ENCODE results near the gene PPIH. TPM values are rescaled to one million over a fixed set of nuclear protein-coding genes. Genes with fewer than 3 reads are reported as not detected.
A peak's percentile ranks its signal among the peaks of the same experiment; 100 is the strongest.
"Not testable (repeated sequence)": the region's sequence is repeated elsewhere in the genome, so short reads cannot be mapped to it uniquely, and the experiment has no call there.

The PPIH gene
- total and polyA plus RNA-seq, 2 of the 13 experiments (the other 11 are each of a cell fraction or from before 2014, with no cell fraction given), result 29.9 to 72.6 TPM

- TF ChIP-seq ZKSCAN8 (CRISPR knock-in tag; IDR thresholded peaks at IDR 0.05; ENCODE audit: borderline replicate concordance) (no peak), CCDC6 (CRISPR knock-in tag; IDR thresholded peaks at IDR 0.05) (no peak), SAP130 (CRISPR knock-in tag; IDR thresholded peaks at IDR 0.05; ENCODE audit: low read depth) (no peak), MAZ (IDR thresholded peaks at IDR 0.05; ENCODE audit: borderline replicate concordance, low read depth, low read length) (no peak), MAZ (CRISPR knock-in tag; IDR thresholded peaks at IDR 0.05; ENCODE audit: low read depth) (no peak), NFYB (CRISPR knock-in tag; IDR thresholded peaks at IDR 0.05) (no peak), MAF1 (CRISPR knock-in tag; IDR thresholded peaks at IDR 0.05; ENCODE audit: borderline replicate concordance) (no peak), HINFP (CRISPR knock-in tag; IDR thresholded peaks at IDR 0.05; ENCODE audit: low read depth) (no peak), FOXA3 (CRISPR knock-in tag; IDR thresholded peaks at IDR 0.05) (no peak), ZNF549 (CRISPR knock-in tag; IDR thresholded peaks at IDR 0.05) (no peak)
Observed at GRCh38 chr1:42620307-42620706, 37.9 kb upstream of the PPIH start (continued).

- FAIRE-seq; H4K20me1 ChIP-seq (ENCODE audit: insufficient read depth, low read length); in situ Hi-C loops (cut with HindIII; ENCODE audit: extremely low pct_ligation_motif_present, low pct_unique_long_range_greater_than_20kb): not testable (repeated sequence)
Observed at GRCh38 chr1:42621180-42621579, 37.0 kb upstream of the PPIH start.

GRCh38 chr1:42627205-42627604 lies 31.0 kb upstream of the PPIH start:
- H3K79me2 ChIP-seq (ENCODE audit: insufficient read depth, low read length); H3K9ac ChIP-seq (ENCODE audit: insufficient read depth, low read depth, low read length); in situ Hi-C loops (cut with HindIII; ENCODE audit: extremely low pct_ligation_motif_present, low pct_unique_long_range_greater_than_20kb); H3K4me3 ChIP-seq (replicated peaks in 1 of 3; ENCODE audit: insufficient read depth in 1 of 3, low read depth in 2 of 3, low read length in 3 of 3); H3K36me3 ChIP-seq (replicated peaks in 1 of 2; ENCODE audit: control insufficient read depth in 1 of 2, insufficient read depth in 2 of 2, low read length in 2 of 2); ATAC-seq; CTCF ChIA-PET (ENCODE audit: low intra/inter-chr PET ratio, low total read pairs); H3K4me2 ChIP-seq (ENCODE audit: low read depth, low read length); BruUV-seq (replicated peaks); H3K27ac ChIP-seq (ENCODE audit: extremely low read length, insufficient read depth, low read length); H3K27me3 ChIP-seq (ENCODE audit: control insufficient read depth in 1 of 2, insufficient read depth in 2 of 2, low read length in 2 of 2); H2AFZ ChIP-seq (ENCODE audit: low read length); H4K20me1 ChIP-seq (ENCODE audit: insufficient read depth, low read length); intact Hi-C loops (cut with micrococcal nuclease; ENCODE audit: unreplicated experiment); H3K9me3 ChIP-seq (ENCODE audit: low read length); H3K4me1 ChIP-seq (ENCODE audit: insufficient read depth, low read length); POLR2A ChIA-PET; FAIRE-seq; DNase-seq (ENCODE audit: low spot score): not testable (repeated sequence)
- WGBS (ENCODE audit: low lambda C conversion rate), result 0% methylated on average over 2 of the region's 3 CpGs

More at GRCh38 chr1:42621180-42621579, 37.0 kb upstream of the PPIH start:
- H3K9ac ChIP-seq (ENCODE audit: insufficient read depth, low read depth, low read length); H3K27me3 ChIP-seq (ENCODE audit: control insufficient read depth in 1 of 2, insufficient read depth in 2 of 2, low read length in 2 of 2); H2AFZ ChIP-seq (ENCODE audit: low read length); H3K4me3 ChIP-seq (replicated peaks in 1 of 3; ENCODE audit: insufficient read depth in 1 of 3, low read depth in 2 of 3, low read length in 3 of 3); intact Hi-C loops (cut with micrococcal nuclease; ENCODE audit: unreplicated experiment); H3K36me3 ChIP-seq (replicated peaks in 1 of 2; ENCODE audit: control insufficient read depth in 1 of 2, insufficient read depth in 2 of 2, low read length in 2 of 2); H3K9me3 ChIP-seq (ENCODE audit: low read length); H3K79me2 ChIP-seq (ENCODE audit: insufficient read depth, low read length); H3K27ac ChIP-seq (ENCODE audit: extremely low read length, insufficient read depth, low read length); CTCF ChIA-PET (ENCODE audit: low intra/inter-chr PET ratio, low total read pairs); ATAC-seq; BruUV-seq (replicated peaks); H3K4me2 ChIP-seq (ENCODE audit: low read depth, low read length); DNase-seq (ENCODE audit: low spot score): not testable (repeated sequence)
- peak; percentile 91 for TF ChIP-seq ZNF121 (CRISPR knock-in tag; IDR thresholded peaks at IDR 0.05)
- peak; percentile 38; the same call in 1 of the 2 replicates for TF ChIP-seq ZNF770 (CRISPR knock-in tag; IDR thresholded peaks at IDR 0.05)
- WGBS (ENCODE audit: low lambda C conversion rate), result 70% methylated on average over 4 of the region's 4 CpGs
- POLR2A ChIA-PET, result interaction anchor here (1.2 to 2.0 kb wide), 2 partner anchors 11 to 61 kb away, joined by 3 to 8 read pairs; partner anchors contain the start of gene YBX1
- peaks cover 32% of the 10 kb centered on the region for H3K4me1 ChIP-seq (ENCODE audit: insufficient read depth, low read length)
